HG02970 (cell line): ENCODE data around the gene SCLT1.

Source experiments
- ATAC-seq: cut with Tn5 transposase; IDR thresholded peaks from one replicate; pipeline ENCODE4 v1.9.1; 2021; ENCODE audit warnings: mild to moderate bottlenecking, moderate library complexity, moderate number of reproducible peaks; ENCODE audit not compliant: unreplicated experiment, low FRiP score

The SCLT1 gene

GRCh38 chr4:128880662-128881061, 212.7 kb downstream of the SCLT1 start:
- ATAC-seq, result no peak

- no peak for ATAC-seq
Measured at GRCh38 chr4:128879971-128880370, 213.4 kb downstream of the SCLT1 start.

- ATAC-seq, result no peak
Measured at GRCh38 chr4:128879283-128879682, 214.1 kb downstream of the SCLT1 start.

GRCh38 chr4:128877934-128878333, 215.4 kb downstream of the SCLT1 start:
- ATAC-seq, result no peak

GRCh38 chr4:128876200-128876599, 217.1 kb downstream of the SCLT1 start:
- ATAC-seq, result no peak

GRCh38 chr4:128871948-128872347, 221.4 kb downstream of the SCLT1 start:
- no peak for ATAC-seq

- no peak for ATAC-seq
Measured at GRCh38 chr4:128869776-128870509, 223.4 kb downstream of the SCLT1 start.

- no peak for ATAC-seq
Measured at GRCh38 chr4:128868758-128869157, 224.6 kb downstream of the SCLT1 start.

- ATAC-seq, result no peak
Measured at GRCh38 chr4:128866691-128867090, 226.6 kb downstream of the SCLT1 start.

- no peak for ATAC-seq
Measured at GRCh38 chr4:128866269-128866668, 227.1 kb downstream of the SCLT1 start.

- ATAC-seq, result no peak
Measured at GRCh38 chr4:128865132-128865531, 228.2 kb downstream of the SCLT1 start.

GRCh38 chr4:128863312-128864075, 229.8 kb downstream of the SCLT1 start:
- no peak for ATAC-seq

- ATAC-seq, result no peak
Measured at GRCh38 chr4:128862608-128863311, 230.6 kb downstream of the SCLT1 start.

- no peak for ATAC-seq
Measured at GRCh38 chr4:128861856-128862518, 231.4 kb downstream of the SCLT1 start.

- no peak for ATAC-seq
Measured at GRCh38 chr4:128859887-128860677, 233.3 kb downstream of the SCLT1 start.

GRCh38 chr4:128858879-128859671, 234.3 kb downstream of the SCLT1 start:
- ATAC-seq, result no peak

- no peak for ATAC-seq
Measured at GRCh38 chr4:128856246-128856645, 237.1 kb downstream of the SCLT1 start.

- no peak for ATAC-seq
Measured at GRCh38 chr4:128855621-128856020, 237.7 kb downstream of the SCLT1 start.

- no peak for ATAC-seq
Measured at GRCh38 chr4:128854433-128854832, 238.9 kb downstream of the SCLT1 start.
